SU-DHL-6 (cell line): ENCODE data around the gene SMYD1.

Source experiments
- EZH2phosphoT487 ChIP-seq: fragments of 200-600 bp; sonication (generic), shearing (Covaris generic); conservative IDR thresholded peaks from 2 replicates; pipeline ENCODE4 v1.6.1; 2018; ENCODE audit warnings: mild to moderate bottlenecking, antibody characterized with exemption, low read length, moderate library complexity, mixed read lengths
- TF ChIP-seq, protein P1 (sequence below): fragments of 200-600 bp; sonication (generic); IDR thresholded peaks from one replicate; pipeline ENCODE4 v1.5.1; 2017; ENCODE audit warnings: antibody characterized with exemption, mild to moderate bottlenecking, low read length, moderate library complexity; ENCODE audit not compliant: insufficient read depth, poor library complexity, severe bottlenecking

DNA sequence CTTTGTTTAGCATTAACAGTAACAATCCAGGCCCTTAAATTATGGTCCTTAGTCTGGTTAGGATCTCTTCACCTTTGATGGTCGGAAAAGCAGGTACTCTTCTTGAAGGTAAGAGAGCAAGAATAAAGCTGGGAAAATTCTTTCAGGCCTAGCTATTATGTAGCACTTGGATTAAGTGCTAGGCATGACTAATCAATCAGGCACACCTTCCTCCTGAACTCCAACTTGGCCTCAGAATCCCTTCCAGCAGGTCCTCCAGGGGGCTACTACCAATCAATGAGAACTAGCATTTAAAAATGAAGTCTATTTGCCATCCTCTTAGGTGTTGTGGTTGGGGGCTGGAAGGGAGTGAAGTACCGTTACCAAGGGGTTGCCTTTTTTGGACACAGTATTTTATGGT lies 3.7 kb downstream of the SMYD1 start:
- TF ChIP-seq, protein P1, sequence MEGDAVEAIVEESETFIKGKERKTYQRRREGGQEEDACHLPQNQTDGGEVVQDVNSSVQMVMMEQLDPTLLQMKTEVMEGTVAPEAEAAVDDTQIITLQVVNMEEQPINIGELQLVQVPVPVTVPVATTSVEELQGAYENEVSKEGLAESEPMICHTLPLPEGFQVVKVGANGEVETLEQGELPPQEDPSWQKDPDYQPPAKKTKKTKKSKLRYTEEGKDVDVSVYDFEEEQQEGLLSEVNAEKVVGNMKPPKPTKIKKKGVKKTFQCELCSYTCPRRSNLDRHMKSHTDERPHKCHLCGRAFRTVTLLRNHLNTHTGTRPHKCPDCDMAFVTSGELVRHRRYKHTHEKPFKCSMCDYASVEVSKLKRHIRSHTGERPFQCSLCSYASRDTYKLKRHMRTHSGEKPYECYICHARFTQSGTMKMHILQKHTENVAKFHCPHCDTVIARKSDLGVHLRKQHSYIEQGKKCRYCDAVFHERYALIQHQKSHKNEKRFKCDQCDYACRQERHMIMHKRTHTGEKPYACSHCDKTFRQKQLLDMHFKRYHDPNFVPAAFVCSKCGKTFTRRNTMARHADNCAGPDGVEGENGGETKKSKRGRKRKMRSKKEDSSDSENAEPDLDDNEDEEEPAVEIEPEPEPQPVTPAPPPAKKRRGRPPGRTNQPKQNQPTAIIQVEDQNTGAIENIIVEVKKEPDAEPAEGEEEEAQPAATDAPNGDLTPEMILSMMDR, result no peak
- no peak for TF ChIP-seq EZH2phosphoT487
